LNCaP clone FGC (cell line): ENCODE results near the gene RDX.
"Not testable (repeated sequence)": the region's sequence is repeated elsewhere in the genome, so short reads cannot be mapped to it uniquely, and the experiment has no call there.

Experiments used
- DNase-seq: peaks from one replicate; pipeline ENCODE4 v3.0.0-alpha.2; 2011; ENCODE audit warnings: low read depth
- H3K4me3 ChIP-seq: 2 replicates; pipeline ENCODE4 v1.5.1; 2011; ENCODE audit warnings: mild to moderate bottlenecking, low read depth, low read length, control low read depth
- TF ChIP-seq, protein P1 (sequence below): IDR thresholded peaks from 2 replicates; pipeline ENCODE4 v1.5.1; 2012; ENCODE audit warnings: mild to moderate bottlenecking; ENCODE audit not compliant: control insufficient read depth, insufficient read depth; ENCODE audit errors: extremely low read depth

The RDX gene

DNA sequence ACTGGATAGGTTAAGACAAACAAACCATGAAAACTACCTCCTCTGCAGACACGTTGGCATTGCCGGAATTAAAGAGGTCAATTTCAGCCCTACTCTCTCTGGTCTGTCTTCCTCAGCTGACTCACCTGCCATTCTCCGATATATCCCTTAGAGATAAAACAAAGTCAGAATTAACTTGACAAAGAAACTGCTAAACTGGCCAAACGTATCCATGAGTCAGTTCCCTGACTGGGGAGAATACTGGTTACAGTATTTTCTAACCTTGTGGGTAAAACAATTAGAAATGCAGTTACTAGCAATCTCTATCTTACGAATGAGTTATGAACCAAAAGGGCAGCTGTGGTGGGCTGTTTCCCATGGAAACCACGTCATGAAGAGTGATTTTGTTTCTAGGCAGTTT lies 96.2 kb downstream of the RDX start:
- TF ChIP-seq, protein P1, sequence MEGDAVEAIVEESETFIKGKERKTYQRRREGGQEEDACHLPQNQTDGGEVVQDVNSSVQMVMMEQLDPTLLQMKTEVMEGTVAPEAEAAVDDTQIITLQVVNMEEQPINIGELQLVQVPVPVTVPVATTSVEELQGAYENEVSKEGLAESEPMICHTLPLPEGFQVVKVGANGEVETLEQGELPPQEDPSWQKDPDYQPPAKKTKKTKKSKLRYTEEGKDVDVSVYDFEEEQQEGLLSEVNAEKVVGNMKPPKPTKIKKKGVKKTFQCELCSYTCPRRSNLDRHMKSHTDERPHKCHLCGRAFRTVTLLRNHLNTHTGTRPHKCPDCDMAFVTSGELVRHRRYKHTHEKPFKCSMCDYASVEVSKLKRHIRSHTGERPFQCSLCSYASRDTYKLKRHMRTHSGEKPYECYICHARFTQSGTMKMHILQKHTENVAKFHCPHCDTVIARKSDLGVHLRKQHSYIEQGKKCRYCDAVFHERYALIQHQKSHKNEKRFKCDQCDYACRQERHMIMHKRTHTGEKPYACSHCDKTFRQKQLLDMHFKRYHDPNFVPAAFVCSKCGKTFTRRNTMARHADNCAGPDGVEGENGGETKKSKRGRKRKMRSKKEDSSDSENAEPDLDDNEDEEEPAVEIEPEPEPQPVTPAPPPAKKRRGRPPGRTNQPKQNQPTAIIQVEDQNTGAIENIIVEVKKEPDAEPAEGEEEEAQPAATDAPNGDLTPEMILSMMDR = no peak
- no peak overlapping the region for H3K4me3 ChIP-seq
- no peak for DNase-seq

DNA sequence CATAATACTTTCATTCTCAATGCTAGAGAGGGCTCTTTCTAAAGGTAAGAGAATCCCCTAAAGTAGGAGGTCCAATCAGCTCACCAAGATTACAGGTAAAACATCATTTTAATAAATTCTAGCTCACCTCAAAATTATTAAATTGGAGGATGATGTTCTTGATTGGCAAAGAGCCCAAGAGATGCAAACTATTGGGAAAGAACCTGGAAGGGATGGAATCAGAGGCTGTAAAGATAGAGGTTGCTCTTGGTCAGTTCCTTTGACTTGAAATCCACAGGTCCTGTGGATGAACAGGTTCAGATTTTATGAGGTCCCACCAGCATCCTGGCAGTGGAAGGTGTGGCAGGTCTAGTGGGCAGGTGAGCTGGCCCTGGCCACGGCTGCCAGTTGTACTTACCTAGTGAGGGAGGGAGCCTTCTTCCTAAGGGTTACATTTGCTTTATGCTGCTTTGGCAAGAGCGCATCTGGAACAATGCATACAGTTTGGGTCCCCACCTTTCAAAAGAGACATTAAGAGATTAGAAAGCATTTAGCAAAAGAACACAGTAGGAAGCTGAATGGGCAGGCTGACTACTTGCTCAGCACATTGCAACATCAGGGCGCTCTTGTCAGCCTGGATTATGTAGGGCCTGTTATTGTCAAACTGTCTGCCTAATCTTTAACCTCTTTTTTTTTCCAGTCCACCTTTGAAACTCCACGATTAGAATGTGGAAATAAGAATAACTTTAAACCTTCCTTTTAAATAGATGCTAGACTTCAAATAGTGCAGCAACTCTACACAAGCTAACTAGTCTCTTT lies 97.0 kb downstream of the RDX start:
- no peak overlapping the region for H3K4me3 ChIP-seq
- DNase-seq = no peak
- TF ChIP-seq, protein P1 = no peak

DNA sequence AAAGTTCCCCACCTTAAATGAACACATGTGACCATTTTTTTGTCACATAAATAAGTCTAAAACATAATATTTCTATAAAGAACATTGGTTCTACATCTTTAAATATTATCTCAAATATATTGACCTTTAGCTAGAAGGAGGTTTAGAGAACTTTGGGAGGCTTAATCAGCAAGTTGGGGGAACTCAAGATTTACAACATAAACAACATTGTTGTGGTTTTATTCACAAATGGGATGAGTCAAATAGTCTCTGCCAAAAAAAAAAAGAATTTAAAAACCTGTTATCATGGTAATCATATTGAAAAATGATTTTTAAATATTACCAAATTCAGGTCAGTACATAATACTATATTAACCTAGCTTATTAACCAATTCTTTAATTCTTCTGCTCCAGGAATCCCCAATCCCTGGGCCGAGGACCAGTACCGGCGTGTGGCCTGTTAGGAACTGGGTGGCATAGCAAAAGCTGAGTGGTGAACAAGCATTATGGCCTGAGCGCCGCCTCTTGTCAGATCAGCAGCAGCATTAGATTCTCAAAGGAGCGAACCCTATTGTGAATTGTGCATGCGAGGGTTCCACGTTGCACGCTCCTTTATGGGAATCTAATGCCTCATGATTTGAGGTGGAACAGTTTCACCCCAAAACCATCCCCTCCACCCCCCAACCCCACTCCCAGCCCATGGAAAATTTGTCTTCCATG lies 98.2 kb downstream of the RDX start:
- TF ChIP-seq, protein P1 = no peak
- no peak overlapping the region for H3K4me3 ChIP-seq
- DNase-seq = no peak

DNA sequence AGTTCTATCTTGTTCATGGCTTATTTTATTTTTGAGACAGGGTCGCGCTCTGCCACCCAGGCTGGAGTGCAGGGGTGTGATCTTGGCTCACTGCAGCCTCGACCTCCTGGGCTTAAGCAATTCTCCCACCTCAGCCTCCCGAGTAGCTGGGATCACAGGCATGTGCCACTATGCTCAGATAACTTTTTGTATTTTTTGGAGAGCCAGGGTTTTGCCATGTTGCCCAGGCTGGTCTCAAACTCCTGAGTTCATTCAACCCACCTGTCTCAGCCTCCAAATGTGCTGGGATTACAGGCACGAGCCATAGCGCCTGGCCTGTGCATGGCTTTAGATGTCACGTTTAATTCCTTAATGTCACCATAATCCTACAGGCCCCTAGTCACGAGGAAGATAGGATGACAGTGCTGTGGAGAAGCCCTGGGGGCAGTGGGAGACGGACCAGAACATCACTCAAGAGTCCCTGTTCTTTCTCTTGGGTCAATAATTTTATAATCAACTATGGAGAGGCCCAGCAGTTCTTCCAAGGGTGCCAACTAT lies 99.5 kb downstream of the RDX start:
- no peak overlapping the region for H3K4me3 ChIP-seq
- TF ChIP-seq, protein P1 = no peak
- no peak for DNase-seq

DNA sequence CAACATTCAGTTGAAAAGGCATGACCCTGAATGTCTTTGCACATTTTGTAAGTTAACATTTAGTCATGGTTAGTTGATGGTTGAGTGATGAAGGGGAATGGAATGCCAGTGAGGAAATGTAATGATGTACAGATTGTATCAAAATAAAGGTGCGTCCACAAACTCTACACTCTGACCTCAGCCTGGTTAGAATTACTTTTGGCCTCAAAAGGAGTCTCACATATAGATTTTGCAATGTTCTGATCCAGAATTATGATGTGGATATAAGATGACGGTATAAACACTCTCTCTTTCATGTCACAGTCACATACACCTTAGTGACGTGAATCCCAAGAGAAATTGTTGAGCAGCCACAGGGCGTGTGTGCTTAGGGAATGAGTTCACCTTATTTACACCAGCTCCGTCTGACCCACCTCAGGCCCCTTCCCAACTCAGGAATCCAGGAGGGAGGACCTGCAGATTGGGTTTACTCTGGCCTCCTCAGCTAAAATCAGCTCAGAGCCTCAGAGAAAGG lies 100.1 kb downstream of the RDX start:
- TF ChIP-seq, protein P1 = no peak
- no peak for DNase-seq
- H3K4me3 ChIP-seq = no peak overlapping the region

DNA sequence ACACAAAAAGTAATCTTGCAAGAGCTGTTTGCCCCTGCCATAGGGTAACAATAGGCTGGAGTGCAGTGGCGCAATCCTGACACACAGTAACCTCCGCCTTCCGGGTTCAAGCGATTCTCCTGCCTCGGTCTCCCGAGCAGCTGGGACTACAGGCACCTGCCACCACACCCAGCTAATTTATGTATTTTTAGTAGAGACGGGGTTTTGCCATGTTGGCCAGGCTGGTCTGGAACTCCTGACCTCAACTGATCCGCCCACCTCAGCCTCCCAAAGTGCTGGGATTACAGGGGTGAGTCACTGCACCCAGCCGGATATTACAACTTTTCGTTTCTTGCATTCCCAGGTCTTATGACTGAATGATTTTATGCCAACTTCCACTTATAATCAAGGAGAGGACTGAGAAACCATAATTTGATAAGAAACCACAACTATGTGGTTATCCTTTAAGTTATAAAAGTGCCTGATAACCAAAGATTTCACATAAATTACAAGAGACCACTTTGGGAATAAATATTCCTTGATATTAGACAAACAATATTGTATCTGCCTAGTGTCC lies 102.1 kb downstream of the RDX start:
- H3K4me3 ChIP-seq, DNase-seq: not testable (repeated sequence)

DNA sequence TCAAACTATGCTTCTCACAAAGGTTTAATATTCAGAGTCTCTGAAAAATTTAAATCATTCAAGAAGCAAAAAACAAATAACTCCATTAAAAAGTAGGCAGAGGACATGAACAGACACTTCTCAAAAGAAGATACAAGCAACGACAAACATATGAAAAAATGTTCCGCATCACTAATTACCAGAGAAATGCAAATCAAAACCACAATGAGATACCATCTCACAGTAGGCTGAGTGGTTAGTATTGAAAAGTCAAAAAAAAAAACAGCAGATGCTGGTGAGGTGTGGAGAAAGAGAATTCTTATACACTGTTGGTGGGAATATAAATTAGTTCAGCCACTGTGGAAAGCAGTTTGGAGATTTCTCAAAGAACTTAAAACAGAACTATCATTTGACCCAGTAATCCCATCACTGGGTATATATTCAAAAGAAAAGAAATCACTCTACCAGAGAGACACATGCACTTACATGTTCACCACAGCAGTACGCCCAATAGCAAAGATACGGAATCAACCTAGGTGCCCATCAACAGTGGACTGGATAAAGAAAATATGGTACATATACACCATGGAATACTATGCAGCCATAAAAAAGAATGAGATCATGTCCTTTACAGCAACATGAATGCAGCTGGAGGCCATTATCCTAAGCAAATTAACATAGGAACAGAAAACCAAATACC lies 103.7 kb downstream of the RDX start:
- DNase-seq, H3K4me3 ChIP-seq: not testable (repeated sequence)
